NCI-H2171 (cell line): Measurements from ENCODE around the gene NQO2.
"Not testable (repeated sequence)": the region's sequence is repeated elsewhere in the genome, so short reads cannot be mapped to it uniquely, and the experiment has no call there.

Experiments used
- DNase-seq: peaks from one replicate; lab custom pipeline; 2025; lab: John Stamatoyannopoulos, UW

Gene NQO2

DNA sequence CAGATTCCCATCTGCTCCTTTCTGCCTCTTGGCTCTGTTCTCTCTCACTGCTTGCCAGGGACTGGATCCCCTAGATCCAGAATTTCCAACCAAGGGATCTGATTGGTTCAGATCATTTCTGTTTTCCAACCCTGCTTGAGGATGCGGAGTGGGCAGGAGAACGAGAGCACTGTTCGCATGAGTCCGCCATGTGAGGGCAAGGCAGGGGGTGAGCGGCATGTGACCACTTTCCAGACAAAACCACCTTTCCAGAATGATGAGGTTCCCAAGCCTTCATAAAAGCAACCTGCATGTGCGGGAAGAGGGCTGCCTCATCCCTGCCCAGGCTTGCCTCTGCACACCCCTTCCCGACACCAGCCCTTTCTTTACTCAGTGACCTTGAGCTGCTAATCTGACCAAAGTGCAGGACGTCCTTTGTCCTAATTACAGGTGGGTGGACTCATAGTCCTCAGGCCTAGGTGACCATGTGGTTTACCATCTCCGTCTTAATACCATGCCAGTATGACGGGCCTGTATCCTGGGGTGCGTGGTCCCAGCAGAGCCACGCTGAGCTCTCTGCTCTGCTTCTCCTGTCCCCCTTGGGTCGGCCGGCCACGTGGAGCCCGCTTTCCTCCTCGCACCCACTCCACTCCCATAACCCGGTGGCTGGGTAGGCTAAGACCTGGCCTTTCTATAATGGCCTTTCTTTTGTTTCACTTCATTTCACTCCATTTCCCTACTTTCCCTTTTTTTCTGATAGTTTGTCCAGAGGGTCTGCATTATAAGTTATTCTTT, 14.4 kb downstream of the NQO2 start:
- no peak for DNase-seq

- DNase-seq = no peak
These were observed 15.0 kb downstream of the NQO2 start for GRCh38 chr6:3014675-3015066.

DNA sequence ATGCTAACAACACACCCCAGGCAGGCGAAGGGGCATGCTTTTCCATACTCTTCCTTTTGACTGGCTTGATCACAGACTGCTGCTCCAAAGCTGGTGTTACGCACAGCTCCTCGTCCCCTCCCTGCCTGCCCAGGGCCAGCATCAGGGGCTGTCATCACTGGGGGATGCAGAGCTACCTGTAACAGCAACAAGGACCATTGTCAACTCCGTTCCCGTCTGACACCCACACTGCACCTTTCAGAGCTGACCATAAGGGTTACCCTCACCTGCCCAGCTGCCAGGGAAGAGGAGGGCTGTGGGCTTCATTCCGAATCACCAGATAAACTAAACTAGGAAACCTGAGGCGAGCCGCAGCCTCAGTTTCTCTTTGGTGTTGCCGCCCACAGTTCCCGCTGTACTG, 15.4 kb downstream of the NQO2 start:
- no peak for DNase-seq

DNA sequence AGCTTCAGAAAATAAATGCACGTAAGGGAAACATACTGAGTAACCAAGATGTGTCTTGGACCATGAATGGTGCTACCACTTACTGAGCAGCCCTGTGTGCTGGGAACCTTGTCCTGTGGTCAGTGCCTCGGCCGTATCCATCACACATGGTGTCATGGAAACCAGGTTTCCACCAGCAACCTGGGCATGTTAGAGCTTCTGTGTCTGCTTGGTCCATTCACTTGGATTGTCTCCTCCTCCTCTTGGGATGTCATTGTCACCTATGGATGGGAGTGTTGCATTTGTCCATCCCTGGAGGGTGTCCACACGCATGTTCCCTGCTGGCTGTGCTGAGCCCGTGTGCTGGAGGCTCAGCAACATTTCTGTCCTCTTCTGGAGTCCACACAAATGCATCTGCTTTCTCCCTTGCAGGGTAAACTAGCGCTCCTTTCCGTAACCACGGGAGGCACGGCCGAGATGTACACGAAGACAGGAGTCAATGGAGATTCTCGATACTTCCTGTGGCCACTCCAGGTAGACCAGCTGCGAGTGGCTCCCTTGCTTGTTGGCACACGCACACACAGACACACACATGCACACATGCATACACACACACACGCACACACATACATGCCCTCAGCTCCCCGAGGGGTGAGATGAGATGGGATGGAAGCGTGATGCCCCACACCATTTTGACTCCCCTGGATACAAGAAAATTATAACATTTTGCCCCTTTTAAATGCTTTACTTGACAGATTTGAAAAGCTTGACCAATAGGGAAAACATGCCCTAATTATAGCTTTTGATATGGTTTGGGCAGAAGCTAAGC, 17.0 kb downstream of the NQO2 start:
- DNase-seq = no peak

- DNase-seq = no peak
These were observed 17.6 kb downstream of the NQO2 start for GRCh38 chr6:3017304-3017703.

DNA sequence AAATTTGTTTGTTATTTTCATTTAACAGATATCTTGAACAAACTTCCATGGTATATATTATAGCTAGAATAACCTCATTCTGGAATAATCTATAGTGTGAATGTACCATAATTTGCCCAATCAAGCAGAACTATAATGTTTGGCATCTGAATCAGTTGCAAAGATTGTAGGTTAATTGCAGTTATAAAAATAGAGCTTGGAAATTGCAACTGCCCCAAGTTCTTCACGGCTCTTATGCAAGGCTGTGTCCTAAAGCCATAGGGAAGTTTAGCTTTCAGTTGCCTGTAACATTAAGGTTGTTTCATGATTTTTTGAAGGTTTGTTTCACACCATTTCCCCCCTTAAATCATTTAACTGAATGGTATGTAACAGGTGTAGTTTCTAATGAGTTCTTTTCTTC, 19.4 kb downstream of the NQO2 start:
- DNase-seq = no peak

GRCh38 chr6:3019749-3020320, 20.1 kb downstream of the NQO2 start:
- DNase-seq = no peak

DNA sequence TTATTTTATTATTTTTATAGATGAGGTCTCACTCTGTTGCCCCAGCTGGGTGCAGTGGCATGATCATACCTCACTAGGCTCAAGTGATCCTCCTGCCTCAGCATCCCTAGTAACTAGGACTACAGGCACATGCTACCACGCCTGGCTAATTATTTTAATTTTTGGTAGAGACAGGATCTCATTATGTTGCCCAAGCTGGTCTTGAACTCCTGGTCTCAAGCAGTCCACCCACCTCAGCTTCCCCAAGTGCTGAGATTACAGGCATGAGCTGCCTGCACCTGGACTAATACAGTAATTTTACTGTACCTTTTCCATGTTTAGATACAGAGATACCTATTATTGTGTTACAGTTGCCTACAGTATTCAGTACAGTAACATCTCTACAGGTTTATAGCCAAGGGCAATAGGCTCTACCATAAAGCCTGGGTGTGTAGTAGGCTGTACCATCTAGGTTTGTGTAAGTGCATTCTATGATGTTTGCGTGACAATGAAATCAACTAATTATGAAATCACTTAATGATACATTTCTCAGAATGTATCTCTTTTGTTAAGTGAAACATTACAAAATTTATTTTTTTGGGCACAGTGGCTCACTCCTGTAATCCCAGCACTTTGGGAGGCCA, 21.4 kb downstream of the NQO2 start:
- not testable (repeated sequence) for DNase-seq

GRCh38 chr6:3022765-3023662, 23.3 kb downstream of the NQO2 start:
- DNase-seq = no peak

GRCh38 chr6:3023663-3024483, 24.2 kb downstream of the NQO2 start:
- DNase-seq = peak; percentile 77

DNA sequence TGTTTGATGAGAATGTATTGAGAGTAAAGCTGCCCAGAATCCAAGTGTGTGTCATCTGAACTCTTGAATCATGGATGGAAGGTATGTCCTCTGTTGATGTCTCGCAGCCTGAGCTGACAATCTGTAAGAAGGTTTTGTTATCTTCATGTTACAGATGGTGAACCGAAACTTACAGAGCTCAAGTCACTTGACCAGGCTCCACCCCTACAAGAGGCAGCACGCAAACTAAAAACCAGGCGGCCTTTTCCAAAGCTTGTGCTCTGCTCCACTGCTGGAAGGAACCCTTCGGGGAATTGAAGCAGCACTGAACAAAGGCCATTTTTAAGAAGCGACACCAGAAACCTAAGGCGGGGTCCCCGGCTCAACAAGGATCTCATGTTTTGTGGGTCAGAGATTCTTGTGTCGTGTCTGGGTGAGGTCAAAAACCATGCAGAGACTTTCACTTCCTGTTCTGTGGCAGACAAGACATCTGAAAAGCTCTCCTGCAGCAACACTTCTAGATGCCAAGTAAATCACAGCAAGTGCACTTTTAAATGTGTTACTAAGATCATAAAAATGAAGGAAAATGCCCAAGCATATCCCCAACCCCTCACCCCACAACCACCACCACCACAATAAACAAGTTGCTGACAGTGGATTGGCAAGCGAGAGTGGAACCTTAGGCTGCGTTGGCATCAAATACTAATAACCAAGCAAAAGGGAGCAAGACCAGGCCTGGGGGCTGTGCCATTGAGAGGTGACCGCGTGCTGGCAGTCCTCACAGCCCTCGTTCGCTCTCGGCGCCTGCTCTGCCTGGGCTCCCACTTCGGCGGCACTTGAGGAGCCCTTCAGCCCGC, 27.3 kb downstream of the NQO2 start:
- DNase-seq = no peak

DNA sequence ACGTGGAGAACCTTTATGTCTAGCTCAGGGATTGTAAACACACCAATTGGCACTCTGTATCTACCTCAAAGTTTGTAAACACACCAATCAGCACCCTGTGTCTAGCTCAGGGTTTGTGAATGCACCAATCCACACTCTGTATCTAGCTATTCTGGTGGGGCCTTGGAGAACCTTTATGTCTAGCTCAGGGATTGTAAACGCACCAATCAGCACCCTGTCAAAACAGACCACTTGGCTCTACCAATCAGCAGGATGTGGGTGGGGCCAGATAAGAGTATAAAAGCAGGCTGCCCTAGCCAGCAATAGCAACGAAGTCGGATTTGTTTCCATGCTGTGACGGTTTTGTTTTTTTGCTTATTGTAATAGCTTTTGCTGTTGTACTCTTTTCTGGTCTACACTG, 28.5 kb downstream of the NQO2 start:
- not testable (repeated sequence) for DNase-seq

- peak; percentile 44 for DNase-seq
These were observed 32.4 kb downstream of the NQO2 start for GRCh38 chr6:3031857-3032640.

GRCh38 chr6:3032986-3033385, 33.3 kb downstream of the NQO2 start:
- DNase-seq = no peak

- DNase-seq = no peak
These were observed 34.0 kb downstream of the NQO2 start for GRCh38 chr6:3033652-3034051.

DNA sequence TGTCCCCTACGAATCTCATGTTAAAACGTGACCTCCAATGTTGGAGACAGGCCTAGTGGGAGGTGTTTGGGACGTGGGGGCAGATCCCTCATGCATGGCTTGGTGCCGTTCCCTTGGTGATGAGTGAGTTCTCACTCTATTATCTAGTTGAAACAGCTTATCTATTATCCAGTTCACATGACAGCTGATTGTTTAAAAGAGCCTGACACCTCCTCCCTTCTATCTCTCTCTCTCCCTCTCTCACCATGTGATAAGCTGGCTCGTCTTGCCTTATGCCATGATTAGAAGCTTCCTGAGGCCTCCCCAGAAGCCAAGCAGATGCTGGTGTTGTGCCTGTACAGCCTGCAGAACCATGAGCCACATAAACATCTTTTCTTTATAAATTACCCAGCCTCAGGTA, 35.7 kb downstream of the NQO2 start:
- no peak for DNase-seq

GRCh38 chr6:3036861-3037637, 37.4 kb downstream of the NQO2 start:
- no peak for DNase-seq
